8988T (cell line): ENCODE measurements around the gene HRH4.

Experiments used
- DNase-seq: peaks from one replicate; pipeline ENCODE4 v3.0.0; 2011

The HRH4 gene

GRCh38 chr18:24466771-24467170 lies 6.3 kb downstream of the HRH4 start:
- no peak for DNase-seq

- DNase-seq = no peak
Measured at GRCh38 chr18:24470022-24470618, 9.7 kb downstream of the HRH4 start.

GRCh38 chr18:24470805-24471204 lies 10.4 kb downstream of the HRH4 start:
- no peak for DNase-seq

- DNase-seq = no peak
Measured at GRCh38 chr18:24472591-24472990, 12.2 kb downstream of the HRH4 start.

- no peak for DNase-seq
Measured at GRCh38 chr18:24474406-24474805, 14.0 kb downstream of the HRH4 start.

- no peak for DNase-seq
Measured at GRCh38 chr18:24475926-24476589, 15.6 kb downstream of the HRH4 start.

GRCh38 chr18:24479371-24479770 lies 18.9 kb downstream of the HRH4 start:
- DNase-seq = no peak

GRCh38 chr18:24482821-24483220 lies 22.4 kb downstream of the HRH4 start:
- DNase-seq = no peak

- DNase-seq = no peak
Measured at GRCh38 chr18:24485681-24486080, 25.2 kb downstream of the HRH4 start.

GRCh38 chr18:24486684-24487083 lies 26.2 kb downstream of the HRH4 start:
- no peak for DNase-seq

- DNase-seq = no peak
Measured at GRCh38 chr18:24488824-24489493, 28.5 kb downstream of the HRH4 start.

- no peak for DNase-seq
Measured at GRCh38 chr18:24490539-24490938, 30.1 kb downstream of the HRH4 start.

- DNase-seq = no peak
Measured at GRCh38 chr18:24491927-24492834, 31.7 kb downstream of the HRH4 start.

- no peak for DNase-seq
Measured at GRCh38 chr18:24494586-24494985, 34.1 kb downstream of the HRH4 start.

- DNase-seq = no peak
Measured at GRCh38 chr18:24497031-24497754, 36.8 kb downstream of the HRH4 start.

- DNase-seq = no peak
Measured at GRCh38 chr18:24499814-24500213, 39.4 kb downstream of the HRH4 start.

GRCh38 chr18:24500217-24500616 lies 39.8 kb downstream of the HRH4 start:
- no peak for DNase-seq

- DNase-seq = no peak
Measured at GRCh38 chr18:24500766-24501165, 40.3 kb downstream of the HRH4 start.

- no peak for DNase-seq
Measured at GRCh38 chr18:24502667-24503523, 42.5 kb downstream of the HRH4 start.

GRCh38 chr18:24504401-24504800 lies 44.0 kb downstream of the HRH4 start:
- no peak for DNase-seq

- DNase-seq = no peak
Measured at GRCh38 chr18:24506175-24506574, 45.7 kb downstream of the HRH4 start.

- no peak for DNase-seq
Measured at GRCh38 chr18:24509435-24509834, 49.0 kb downstream of the HRH4 start.
